LNCaP clone FGC (cell line): ENCODE data around the gene ERC1.

ENCODE experiments used
- DNase-seq: peaks from one replicate; pipeline ENCODE4 v3.0.0-alpha.2; 2011; ENCODE audit warnings: low read depth
- H3K4me3 ChIP-seq: 2 replicates; pipeline ENCODE4 v1.5.1; 2011; ENCODE audit warnings: mild to moderate bottlenecking, low read depth, low read length, control low read depth
- CTCF ChIP-seq: IDR thresholded peaks from 2 replicates; pipeline ENCODE4 v1.5.1; 2012; ENCODE audit warnings: mild to moderate bottlenecking; ENCODE audit not compliant: control insufficient read depth, insufficient read depth; ENCODE audit errors: extremely low read depth

The ERC1 gene

GRCh38 chr12:1515010-1515409 lies 524.0 kb downstream of the ERC1 start:
- no peak overlapping the region for H3K4me3 ChIP-seq
- no peak for DNase-seq
- no peak for TF ChIP-seq CTCF

DNA sequence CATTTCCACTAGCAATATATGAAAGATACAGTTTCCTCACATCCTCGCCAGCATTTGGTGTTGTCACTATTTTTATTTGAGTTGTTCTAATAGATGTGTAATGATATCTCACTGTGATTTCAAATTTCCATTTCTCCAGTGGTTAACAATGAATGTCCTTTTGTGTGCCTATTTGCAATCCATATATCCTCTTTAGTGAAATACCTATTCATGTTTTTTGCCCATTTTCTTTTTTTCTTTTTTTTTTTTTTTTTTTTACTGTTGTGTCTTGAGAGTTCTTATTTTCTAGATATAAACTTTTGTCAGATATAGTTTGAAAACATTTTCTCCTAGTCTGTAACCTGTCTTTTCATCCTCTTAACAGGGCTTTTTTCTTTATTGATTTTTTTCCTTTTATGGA lies 524.4 kb downstream of the ERC1 start:
- no peak for DNase-seq
- TF ChIP-seq CTCF: no peak
- no peak overlapping the region for H3K4me3 ChIP-seq

- TF ChIP-seq CTCF: peak; percentile 6; the same call in 1 of the 2 replicates
- DNase-seq: no peak
These were observed 526.0 kb downstream of the ERC1 start for GRCh38 chr12:1517007-1517406.

DNA sequence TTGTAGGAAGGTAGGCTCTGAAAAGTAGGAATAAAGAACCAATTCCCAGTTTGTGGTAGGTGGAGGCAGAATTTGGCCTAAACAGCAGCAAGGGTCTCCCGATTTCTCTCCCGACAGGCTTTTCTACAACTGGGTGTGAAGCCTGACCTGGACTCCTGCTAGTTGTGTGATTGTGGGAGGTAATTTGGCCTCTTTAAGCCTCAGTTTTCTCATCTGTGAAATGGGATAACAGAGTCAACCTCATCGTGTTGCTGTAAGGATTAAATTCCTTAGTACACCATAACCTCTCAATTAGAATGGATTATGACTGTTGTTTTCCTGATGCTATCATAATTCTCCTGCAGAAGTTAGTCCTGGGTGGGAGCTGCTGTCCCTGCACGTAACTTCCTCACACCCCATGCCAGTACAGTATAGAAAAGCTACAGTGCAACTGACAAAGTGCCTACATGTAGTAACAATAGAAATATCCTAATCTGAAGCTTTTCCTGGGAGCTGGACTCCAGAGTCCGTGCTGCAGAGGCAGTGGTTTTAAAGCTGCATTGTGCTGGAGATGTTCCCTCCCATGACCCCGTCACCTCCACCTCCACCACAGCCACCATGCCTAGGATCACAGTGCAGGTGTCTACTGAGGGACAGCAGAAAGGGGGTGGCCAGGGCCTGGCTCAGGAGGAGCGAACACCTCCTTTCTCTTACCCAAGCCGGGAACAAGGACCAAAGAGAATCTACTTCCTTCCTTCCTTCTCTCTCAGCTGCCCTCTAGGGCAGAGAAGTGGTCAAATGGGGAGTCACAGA lies 526.9 kb downstream of the ERC1 start:
- TF ChIP-seq CTCF: no peak
- H3K4me3 ChIP-seq: no peak overlapping the region
- no peak for DNase-seq

More at GRCh38 chr12:1517007-1517406, 526.0 kb downstream of the ERC1 start:
- H3K4me3 ChIP-seq: no peak overlapping the region

DNA sequence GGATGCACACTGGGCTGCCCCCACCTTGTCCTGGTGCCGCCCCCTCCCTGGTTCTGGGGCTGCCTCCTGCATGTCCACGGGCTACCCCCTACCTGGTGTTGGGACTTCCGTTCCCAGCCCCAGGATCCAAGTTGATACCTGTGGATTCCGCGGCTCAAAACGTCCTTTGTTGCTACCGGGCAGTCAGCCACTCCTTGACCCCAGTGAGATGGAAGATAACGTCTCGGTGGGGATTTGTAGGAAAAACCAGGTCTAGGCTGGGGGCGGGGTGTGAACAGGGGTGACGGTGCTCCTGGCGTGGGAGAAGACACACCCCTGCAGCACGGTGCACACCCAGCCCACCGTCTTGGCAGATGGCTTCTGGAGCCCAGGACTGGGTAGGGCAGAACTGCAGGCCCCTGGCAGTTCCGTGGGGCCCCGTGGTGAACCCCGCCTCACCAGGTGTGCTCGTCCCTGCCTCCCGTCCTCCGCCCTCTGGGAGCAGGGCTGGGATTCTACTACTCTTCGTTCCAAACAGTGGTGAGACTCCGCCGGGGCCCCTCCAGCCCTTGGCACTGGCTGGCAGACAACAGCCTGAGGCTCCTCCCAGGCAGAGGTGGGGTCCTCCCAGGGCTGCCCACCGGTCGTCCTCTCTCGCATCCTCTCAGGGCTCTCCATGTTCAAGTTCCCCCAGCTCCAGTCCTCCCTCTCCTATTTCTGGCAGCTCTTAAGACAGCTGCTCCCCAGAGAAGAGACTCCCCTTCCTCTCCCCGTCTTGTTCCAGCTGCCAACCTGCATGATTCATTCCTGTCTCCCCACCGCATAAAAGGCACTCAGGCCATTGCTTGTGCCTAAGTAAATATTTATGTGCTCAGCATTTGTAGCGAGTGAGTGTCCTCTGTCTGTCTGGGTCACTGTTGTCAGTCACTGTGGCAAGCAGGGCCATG lies 527.8 kb downstream of the ERC1 start:
- H3K4me3 ChIP-seq: no peak overlapping the region
- DNase-seq: no peak
- TF ChIP-seq CTCF: 0 out of 2 replicates have a peak, but pooled peaks have one; percentile 7

DNA sequence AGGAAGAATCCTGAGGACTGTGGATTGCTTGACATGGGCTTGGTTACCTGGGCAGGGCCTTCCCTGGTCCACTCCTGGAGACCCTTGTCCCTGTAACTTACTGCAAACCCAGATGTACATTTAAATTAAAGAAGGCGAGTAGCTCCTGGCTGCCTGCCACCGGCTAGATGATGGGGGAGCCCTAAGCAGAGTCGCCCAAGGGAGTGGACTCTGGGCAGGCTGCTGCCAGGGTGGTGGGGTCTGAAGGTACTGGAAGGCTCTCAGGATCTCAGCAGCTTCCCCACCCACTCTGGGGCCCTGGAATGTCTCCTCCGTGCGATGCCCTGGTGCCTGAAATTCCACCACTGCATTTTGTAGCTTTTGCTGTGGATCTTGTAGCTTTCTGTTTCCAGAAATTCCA lies 528.6 kb downstream of the ERC1 start:
- H3K4me3 ChIP-seq: no peak overlapping the region
- no peak for DNase-seq
- TF ChIP-seq CTCF: no peak
